Measurements from ENCODE around the gene AFP.

- no peak for TF ChIP-seq POLR2A (conservative IDR thresholded peaks at IDR 0.05)
- no peak for TF ChIP-seq GTF2F1 (IDR thresholded peaks at IDR 0.05; ENCODE audit: low read depth, low read length)
- TF ChIP-seq TRIM28 (IDR thresholded peaks at IDR 0.05) = no peak
- TF ChIP-seq CBX3 (IDR thresholded peaks at IDR 0.05; ENCODE audit: borderline replicate concordance in 1 of 2, low read length in 2 of 2) = no peak
- no peak for TF ChIP-seq ETV6 (IDR thresholded peaks at IDR 0.05; ENCODE audit: borderline replicate concordance in 1 of 2, low read depth in 2 of 2, low read length in 1 of 2)
- TF ChIP-seq ETV6 (CRISPR knock-in tag; IDR thresholded peaks at IDR 0.05; ENCODE audit: borderline replicate concordance) = no peak
- TF ChIP-seq MEF2A (IDR thresholded peaks at IDR 0.05; ENCODE audit: control insufficient read depth, low read depth, low read length) = no peak
- no peak for TF ChIP-seq RFX5 (IDR thresholded peaks at IDR 0.05; ENCODE audit: low read depth, low read length)
Measured at GRCh38 chr4:73407227-73407673, 28.8 kb upstream of the AFP start.
